ENCODE measurements around the gene ZNF687.
"Not testable (repeated sequence)": the region's sequence is repeated elsewhere in the genome, so short reads cannot be mapped to it uniquely, and the experiment has no call there.

Gene ZNF687, protein sequence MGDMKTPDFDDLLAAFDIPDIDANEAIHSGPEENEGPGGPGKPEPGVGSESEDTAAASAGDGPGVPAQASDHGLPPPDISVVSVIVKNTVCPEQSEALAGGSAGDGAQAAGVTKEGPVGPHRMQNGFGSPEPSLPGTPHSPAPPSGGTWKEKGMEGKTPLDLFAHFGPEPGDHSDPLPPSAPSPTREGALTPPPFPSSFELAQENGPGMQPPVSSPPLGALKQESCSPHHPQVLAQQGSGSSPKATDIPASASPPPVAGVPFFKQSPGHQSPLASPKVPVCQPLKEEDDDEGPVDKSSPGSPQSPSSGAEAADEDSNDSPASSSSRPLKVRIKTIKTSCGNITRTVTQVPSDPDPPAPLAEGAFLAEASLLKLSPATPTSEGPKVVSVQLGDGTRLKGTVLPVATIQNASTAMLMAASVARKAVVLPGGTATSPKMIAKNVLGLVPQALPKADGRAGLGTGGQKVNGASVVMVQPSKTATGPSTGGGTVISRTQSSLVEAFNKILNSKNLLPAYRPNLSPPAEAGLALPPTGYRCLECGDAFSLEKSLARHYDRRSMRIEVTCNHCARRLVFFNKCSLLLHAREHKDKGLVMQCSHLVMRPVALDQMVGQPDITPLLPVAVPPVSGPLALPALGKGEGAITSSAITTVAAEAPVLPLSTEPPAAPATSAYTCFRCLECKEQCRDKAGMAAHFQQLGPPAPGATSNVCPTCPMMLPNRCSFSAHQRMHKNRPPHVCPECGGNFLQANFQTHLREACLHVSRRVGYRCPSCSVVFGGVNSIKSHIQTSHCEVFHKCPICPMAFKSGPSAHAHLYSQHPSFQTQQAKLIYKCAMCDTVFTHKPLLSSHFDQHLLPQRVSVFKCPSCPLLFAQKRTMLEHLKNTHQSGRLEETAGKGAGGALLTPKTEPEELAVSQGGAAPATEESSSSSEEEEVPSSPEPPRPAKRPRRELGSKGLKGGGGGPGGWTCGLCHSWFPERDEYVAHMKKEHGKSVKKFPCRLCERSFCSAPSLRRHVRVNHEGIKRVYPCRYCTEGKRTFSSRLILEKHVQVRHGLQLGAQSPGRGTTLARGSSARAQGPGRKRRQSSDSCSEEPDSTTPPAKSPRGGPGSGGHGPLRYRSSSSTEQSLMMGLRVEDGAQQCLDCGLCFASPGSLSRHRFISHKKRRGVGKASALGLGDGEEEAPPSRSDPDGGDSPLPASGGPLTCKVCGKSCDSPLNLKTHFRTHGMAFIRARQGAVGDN

DNA sequence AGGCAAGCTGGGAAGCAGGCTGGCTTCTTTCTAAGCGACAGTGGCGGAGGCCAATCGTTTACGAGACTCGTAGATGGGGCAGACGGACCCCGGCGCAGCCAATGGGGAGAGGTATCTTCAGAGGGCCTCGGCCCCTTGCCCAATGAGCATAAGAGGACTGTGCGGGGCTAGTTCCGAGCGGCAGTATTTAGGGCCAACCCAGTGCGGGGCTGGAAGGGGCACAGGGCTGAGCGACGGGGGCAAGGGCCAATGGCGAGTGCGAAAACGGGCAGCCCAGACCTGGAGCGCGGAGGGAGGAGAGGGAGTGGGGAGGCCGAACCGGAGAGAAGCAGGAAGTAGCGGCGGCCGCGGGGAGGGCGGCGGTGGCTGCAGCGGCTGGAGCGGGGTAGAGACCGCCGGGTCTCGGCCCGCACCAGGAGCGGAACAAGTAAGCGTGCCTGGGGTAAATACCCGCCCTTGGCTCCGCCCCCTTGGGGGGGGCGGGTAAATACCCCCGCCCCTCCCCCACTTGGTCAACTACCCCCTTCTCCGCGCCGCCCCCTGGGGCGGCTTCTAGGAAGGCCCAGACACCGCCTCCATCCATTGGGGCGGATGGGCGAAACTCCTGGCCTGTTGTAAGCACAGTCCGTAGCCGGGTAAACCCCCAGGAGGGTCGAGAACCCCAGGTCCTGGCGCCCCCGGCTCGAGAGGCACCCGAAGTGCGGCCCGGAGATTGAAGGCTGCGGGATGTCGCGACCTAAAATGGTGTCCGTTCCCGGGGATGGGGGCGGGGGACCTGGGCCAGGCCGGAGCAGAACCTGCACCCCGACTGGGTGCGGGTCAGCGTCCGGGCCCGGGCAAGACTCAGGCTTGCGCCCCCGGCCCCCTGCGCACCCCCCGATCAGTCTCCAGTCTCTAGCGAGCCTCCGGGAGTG is at the start of gene ZNF687:
Gene ZNF687 (plus strand): TSS at position 331 of the 914 bp plus-strand sequence. CDS start 3,993 bp downstream, outside the sequence.
- peak; percentile 98 to 100 for DNase-seq

DNA sequence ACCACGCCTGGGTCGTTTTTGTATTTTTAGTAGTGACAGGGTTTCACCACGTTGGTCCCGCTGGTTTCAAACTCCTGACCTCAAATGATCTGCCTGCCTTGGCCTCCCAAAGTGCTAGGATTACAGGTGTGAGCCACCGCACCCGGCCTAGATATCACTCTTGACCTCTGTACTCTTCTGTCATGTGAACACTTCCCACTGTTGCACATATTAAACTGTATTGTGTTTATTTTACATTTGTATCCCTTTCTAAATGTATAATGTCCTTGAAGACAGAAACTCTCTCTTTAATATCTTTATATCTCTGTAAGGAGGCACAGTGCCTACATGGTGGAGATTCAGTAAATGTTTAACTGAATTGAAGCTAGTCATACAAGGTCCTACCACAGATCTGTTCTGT is 46.9 kb upstream of the ZNF687 start:
- DNase-seq = no peak

DNA sequence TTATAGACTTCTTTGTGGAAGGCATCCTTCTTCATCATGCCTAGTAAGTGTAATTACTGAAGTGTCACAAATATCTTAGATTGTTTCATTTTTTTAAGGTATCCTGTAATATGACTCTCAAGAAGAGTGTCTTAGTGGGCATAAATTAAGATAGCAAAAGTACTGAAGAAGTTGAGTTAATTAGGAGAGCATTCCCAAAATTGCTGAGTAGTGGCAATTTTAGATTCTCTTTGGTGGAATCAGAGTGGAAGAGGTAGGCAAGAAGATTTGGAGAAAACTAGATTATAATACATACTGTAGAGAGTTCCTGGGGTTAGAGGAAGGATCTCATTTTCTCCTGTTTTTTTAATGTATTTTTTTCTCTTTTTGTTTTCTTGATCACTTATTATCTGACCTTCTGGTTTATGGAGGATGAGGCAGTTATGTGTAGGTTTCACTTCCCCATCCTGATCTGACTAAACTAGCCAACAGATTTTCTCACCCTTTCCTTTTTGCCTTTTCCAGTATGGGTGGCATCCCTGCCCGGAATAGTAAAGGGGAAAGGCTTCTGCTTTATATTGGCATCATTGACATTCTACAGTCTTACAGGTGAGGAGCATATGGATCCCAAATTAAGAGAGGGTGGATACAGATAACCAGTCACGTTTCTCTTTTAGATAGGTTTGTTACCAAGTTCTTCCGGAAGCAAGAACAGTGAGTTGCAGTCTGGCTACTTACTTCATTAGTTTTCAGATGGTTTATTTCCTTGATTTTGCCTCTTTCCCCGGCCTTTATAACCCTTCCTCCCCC is 44.2 kb upstream of the ZNF687 start:
- DNase-seq = no peak

DNA sequence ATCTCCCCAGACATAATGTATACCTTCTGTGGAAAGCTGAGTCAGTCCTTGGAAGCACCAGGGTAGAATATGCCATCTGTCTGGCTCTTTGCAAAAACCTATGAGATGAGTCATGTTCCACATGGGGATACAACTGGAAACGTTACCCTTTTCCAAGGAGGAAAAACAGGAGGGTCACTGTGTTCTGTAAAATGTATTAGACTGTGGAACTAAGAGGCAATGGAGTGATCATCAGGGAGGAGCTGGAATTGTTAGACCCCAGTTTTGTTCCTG is 43.7 kb upstream of the ZNF687 start:
- no peak for DNase-seq

DNA sequence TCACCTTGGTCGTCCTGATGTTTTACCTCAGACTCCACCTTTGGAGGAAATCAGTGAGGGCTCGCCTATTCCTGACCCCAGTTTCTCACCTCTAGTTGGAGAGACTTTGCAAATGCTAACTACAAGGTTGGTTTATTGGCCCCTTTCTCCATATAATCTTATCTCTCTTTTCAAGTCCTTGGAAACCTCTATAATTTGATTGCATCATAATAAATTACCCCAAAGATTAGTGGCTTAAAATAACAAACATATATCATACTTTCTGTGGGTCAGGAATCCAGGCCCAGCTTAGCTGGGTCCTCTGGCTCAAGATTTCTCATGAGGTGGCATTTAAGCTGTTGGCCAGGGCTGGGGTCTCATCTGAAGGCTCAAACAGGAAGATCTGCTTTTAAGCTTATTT is 39.7 kb upstream of the ZNF687 start:
- DNase-seq = no peak

DNA sequence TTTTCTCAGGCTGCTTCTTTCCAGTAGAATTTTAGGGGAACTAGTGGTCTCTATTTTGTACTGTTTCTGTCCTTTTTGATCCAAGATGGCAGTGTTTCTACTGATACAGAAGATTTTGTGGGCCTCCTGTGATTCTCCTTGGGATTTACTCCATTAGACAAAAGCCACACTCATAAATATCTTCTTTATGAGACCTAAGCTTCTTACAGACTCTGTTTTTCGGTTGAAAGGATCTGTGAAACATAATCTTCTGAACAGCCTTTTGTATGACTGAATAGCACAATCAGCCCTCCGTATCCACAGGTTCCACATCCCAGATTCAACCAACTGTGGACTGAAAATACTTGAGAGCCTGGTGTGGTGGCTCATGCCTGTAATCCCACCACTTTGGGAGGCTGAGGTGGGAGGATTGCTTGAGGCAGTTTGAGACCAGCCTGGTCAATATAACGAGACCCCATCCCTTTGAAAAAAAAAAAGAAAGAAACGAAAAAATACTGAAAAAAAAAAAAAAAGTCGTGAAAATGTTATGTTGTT is 38.3 kb upstream of the ZNF687 start:
- no peak for DNase-seq

DNA sequence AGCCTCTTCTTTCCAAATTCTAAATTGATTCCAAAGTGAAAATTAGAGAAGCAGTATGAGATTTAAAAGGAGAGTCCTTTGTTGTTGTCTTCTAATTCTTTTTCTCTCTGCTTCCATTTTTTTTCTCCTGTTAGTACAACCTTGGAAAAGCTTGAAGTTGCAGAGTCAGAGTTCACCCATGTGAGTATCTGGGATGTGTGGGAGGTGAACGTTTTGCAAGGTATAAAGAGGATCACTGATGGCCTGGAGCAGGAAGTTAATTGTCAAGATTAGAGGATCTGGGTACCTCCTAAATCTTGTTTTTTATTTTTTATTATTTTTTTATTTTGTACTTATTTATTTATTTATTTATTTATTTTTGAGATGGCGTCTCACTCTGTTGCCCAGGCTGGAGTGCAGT is 35.3 kb upstream of the ZNF687 start:
- DNase-seq = no peak

DNA sequence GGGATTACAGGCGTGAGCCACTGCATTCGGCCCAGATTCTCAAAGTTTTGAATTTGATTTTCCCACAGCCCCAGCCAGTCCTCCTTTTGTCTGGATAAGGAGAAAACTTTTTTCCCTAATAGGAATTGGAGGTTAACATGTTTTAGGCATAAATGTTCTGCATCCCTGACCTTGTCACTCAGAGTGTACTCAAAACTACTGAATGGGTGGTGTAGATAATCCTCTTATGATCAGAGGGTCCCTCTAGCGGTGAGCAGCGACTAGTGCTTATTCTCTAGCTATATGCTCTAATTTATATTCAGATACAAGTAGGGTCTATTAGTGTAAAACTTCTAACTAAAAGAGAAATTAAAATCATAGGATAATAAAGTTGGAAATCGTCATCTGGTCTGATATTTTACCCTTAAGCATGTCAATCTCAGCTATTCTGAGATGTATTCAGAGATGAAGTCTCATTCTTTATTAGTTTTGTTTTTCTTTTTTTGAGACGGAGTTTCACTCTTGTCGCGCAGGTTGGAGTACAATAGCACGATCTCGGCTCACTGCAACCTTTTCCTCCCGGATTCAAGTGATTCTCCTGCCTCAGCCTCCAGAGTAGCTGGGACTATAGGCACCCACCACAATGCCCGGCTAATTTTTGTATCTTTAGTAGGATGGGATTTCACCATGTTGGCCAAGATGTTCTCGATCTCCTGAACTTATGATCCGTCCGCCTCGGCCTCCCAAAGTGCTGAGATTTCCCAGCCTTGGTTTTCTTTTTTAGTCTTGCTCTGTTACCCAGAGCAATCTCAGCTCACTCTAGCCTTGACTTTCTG is 30.2 kb upstream of the ZNF687 start:
- peak in 1 of 2 experiments; percentile 11 for DNase-seq

DNA sequence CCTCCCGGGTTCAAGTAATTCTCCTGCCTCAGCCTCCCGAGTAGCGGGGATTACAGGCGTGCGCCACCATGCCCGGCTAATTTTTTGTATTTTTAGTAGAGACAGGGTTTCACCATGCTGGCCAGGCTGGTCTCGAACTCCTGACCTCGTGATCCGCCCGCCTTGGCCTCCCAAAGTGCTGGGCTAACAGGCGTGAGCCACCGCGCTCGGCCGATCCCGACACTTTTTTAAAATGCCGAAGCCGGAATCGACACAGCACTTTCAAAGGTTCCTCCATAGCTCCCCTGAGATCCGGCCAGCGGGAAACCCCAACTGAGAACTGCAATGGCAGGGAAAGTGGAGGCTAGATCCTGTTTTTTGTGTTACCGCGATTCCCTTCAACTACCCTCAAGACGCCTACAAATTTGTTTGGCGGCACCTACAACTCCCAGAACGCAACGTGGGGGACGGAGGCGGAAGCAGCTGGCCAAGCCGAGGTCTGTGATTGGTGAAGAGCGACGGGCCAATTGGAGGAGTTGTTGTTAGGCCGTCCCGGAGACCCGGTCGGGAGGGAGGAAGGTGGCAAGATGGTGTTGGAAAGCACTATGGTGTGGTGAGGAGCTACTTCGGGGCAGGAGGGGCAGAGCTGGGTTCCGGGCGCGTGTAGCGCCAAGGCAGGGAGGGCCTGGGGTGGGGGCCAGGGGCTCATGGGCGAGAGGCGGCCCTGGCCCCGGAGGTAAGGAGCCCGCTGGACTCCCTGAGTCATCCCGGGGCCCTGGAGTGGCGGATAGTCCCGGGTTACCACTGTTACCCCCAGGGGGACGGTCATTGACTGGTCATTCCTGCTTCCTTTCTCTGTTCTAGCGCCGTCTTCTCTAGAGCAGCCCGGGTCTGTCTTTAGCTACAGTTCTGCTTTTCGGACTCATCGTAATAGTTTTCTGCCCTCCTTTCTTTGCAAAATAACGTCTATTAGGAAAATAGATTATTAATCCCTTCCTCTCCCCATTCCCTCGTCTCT is 27.6 kb upstream of the ZNF687 start, which contains the start of gene PSMD4:
Gene PSMD4 (plus strand): TSS at position 518 of the 997 bp plus-strand sequence. CDS start 49 bp downstream, at position 567.
- peak; percentile 31 to 94 for DNase-seq

DNA sequence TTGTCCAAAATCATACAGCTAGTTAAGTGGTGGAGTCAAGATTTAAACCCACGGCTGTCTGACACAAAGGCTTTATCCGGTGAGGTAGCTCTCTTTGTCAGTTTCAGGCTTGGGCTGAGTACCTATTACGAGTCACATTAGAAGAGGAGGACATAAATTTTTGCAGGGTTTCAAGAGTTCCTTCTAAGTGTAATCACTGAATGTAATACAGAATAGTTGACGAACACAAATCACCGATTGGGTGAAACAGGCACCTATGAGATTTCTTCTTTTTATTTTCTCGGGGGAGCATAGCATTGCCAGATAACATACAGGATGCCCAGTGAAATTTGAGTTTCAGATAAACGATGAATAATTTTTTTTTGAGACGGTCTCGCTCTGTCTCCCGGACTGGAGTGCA is 26.7 kb upstream of the ZNF687 start:
- DNase-seq = no peak

DNA sequence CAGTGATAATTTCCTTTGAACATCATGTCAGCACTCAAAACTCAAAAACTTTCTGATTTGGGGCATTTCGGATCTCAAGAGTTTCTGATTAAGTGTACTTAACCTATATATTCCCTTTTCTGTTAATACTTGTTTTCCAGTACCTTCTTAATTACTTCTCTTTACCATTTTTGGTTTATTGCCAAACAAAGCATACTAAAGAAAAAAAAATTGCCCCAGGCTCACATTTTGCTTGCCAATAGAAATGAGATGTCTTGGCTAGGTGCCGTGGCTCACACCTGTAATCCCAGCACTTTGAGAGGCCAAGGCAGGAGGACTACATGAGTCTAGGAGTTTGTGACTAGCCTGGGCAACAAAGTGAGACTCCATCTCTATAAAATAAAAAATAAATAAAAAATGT is 22.7 kb upstream of the ZNF687 start:
- no peak for DNase-seq

DNA sequence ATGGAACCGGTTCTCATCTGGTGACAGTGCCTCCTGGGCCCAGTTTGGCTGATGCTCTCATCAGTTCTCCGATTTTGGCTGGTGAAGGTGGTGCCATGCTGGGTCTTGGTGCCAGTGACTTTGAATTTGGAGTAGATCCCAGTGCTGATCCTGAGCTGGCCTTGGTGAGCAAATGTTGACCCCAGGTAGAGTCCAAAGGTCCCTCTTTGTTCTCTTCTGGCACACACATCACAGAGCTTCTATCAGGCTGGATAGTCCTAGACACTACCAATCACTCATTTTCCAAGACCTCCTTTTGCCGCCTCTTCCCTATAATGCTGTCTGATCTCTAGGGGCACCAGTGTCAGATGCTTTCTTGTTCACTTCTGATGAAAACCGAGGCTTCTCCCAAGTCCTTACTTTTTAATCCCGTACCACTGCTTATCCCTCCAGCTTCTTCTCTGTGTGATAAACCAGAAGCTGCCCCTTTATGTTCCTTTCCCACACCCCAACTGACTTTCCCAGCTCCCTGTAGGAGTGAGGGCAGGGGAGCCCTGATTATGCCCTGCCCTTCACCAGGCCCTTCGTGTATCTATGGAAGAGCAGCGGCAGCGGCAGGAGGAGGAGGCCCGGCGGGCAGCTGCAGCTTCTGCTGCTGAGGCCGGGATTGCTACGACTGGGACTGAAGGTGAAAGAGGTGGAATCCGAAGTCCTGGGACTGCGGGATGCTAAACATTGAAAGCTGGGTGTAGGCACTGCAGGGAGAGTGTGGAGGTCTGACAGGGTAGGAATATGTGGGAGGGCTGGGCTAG is 16.5 kb upstream of the ZNF687 start:
- no peak for DNase-seq

DNA sequence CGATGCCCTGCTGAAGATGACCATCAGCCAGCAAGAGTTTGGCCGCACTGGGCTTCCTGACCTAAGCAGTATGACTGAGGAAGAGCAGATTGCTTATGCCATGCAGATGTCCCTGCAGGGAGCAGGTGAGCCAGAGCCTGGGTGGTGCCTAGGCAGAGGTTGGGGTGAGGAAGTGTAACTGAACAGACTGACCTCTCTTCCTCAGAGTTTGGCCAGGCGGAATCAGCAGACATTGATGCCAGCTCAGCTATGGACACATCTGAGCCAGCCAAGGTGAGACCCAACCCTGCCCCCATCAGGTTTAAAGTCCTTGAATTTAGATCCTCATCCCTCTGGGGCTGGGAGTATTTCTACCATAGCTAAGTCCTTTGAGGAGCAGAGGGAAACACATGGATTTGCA is 15.8 kb upstream of the ZNF687 start:
- DNase-seq = no peak

DNA sequence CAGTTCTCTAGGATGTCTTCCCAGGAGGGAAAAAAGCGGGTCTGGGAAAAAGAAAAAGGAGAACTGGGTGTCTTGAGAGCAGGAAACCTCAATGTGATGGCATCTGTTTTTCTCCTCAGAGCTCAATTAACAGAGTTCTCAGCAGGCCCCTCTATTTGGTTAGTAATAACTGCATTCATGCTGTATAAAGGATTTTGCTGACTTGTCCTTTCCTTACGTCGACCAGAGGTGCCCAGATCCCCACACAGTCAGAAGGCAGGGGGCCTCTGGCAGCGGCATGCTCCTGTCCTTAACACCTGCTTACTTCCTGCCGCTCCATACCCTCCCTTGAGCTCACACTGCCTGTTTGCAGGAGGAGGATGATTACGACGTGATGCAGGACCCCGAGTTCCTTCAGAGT is 15.3 kb upstream of the ZNF687 start:
- DNase-seq = no peak

DNA sequence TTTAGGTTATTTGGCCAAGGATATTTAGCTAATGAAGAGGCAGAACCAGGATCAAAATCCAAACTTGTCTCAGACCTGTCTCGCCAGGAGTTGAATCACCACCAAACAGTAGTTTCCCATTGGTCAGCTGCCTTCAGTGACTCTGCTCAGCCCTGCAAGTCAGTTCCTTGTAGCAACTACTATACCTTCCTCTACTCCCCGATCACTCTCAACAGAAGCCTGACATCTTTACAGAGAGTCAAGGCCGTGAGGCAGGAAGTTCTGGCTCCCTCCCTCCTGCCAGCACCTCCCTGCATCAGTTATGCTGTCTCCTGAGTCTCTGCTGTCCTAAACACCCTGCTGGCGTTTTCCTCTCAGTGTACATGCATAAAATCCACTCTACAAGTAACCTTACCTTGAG is 14.3 kb upstream of the ZNF687 start:
- DNase-seq = no peak

DNA sequence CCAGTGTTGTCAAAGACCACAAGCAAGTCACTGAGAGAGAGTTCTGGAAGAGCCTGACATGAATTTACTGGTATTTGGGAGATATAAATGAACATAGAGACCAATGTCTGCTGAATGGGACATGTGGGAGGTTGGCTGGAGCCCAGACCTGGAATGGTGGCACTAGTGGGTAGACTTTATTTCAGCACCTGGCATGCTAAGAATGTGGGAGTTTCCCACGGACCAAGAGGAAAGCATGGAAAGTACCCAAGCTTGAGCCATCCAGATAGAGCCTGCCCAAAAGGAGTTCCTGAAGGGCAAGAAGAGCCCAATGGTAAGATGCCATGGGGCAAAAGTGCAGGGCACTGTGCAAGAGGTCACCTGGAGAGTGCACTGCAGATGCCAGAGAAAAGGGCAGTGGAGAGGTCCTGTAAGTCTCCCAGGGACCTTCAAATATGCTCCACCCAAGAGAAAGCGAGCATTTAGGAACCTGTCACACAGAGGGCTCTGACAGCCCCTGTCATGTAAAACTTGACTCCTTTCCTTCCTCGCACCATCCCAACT is 8.1 kb upstream of the ZNF687 start:
- DNase-seq = no peak

DNA sequence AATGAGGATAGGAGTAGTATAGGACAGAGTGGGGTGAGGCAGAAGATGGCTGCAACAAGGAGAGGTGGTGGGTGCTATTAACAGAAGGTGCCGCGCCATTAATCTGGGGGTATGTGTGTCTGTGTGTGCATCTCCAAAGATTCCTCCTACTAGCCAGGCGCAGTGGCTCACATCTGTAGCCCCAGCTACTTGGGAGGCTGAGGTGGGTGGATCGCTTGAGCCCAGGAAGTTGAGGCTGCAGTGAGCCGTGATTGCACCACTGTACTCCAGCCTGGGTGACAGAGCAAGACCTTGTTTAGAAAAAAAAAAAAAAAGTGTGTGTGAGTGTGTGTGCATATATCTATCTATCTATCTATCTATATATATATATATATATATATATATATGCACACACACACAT is 6.8 kb upstream of the ZNF687 start:
- DNase-seq = not testable (repeated sequence)

DNA sequence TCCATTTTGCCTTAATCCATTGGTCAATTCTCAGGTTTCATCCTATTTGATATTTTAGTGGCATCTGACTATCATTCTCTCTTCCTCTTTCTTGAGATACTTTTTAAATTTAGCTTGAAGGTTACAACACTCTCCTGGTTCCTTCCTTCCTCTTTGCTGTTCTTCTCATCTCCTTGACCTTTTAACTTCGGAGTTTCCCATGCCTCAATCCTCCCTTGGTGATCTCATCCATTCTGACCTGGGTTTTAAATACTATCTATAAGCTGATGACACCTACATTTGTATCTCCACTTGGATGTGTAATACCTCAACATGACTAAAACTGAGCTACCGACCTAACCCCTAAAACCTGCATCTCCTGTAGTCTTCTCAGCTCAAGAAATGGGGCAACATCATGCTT is 4.8 kb upstream of the ZNF687 start:
- DNase-seq = no peak
